ENCODE results near the gene MYD88. TPM values are rescaled to one million over a fixed set of nuclear protein-coding genes. Genes with fewer than 3 reads are reported as not detected.
A peak's percentile ranks its signal among the peaks of the same experiment; 100 is the strongest.

Gene MYD88
- total RNA-seq, 1 experiment from 2014 or later: 14.8 TPM

GRCh38 chr3:38153221-38153620 lies 14.8 kb downstream of the MYD88 start:
- H3K4me2 ChIP-seq (ENCODE audit: low read length): no peak overlapping the region
- DNase-seq (ENCODE audit: low read depth, low spot score) (no peak), ATAC-seq (no peak)
- H3K4me3 ChIP-seq (replicated peaks in 1 of 2; ENCODE audit: low read depth in 1 of 2, low read length in 2 of 2): no peak overlapping the region
- H4K20me1 ChIP-seq (ENCODE audit: insufficient read depth): no peaks in the 10 kb centered on the region
- H2AFZ ChIP-seq (ENCODE audit: low read depth, low read length, poor library complexity, severe bottlenecking): no peak overlapping the region
- ChIA-PET RAD21 (ENCODE audit: low non-redundant PET in 1 of 2, low total read pairs in 2 of 2, uncharacterized antibody in 2 of 2, unreplicated experiment in 2 of 2) (no interaction called here), CTCF (interaction anchor here (3.0 kb wide), 2 partner anchors 10 to 12 kb away, joined by 9 to 10 read pairs; partner anchors contain the start of gene OXSR1), POLR2A (interaction anchor here (1.0 to 1.2 kb wide), 2 partner anchors 12 to 16 kb away, joined by 3 read pairs; partner anchors contain the start of genes ACAA1 and OXSR1)
- no peaks in the 10 kb centered on the region for H3K27me3 ChIP-seq (ENCODE audit: insufficient read depth, low read length)
- intact Hi-C loops (cut with micrococcal nuclease): no loop called here
- no peaks in the 10 kb centered on the region for H3K36me3 ChIP-seq (ENCODE audit: control insufficient read depth in 1 of 2, insufficient read depth in 2 of 2, low read length in 2 of 2)
- no peak overlapping the region for H3K9ac ChIP-seq (ENCODE audit: low read length)
- BruUV-seq (replicated peaks): no TSS peak
- no peak for TF ChIP-seq EGR1 (IDR thresholded peaks at IDR 0.05; ENCODE audit: low read depth)
- no peaks in the 10 kb centered on the region for H3K9me2 ChIP-seq (ENCODE audit: insufficient read depth)
- H3K9me3 ChIP-seq (ENCODE audit: control insufficient read depth in 1 of 2, insufficient read depth in 1 of 2, low read depth in 1 of 2, low read length in 2 of 2): no peaks in the 10 kb centered on the region
- H3K4me1 ChIP-seq (ENCODE audit: control insufficient read depth in 1 of 2, insufficient read depth in 2 of 2, low read length in 2 of 2): peaks cover 6 to 27% of the 10 kb centered on the region in 2 experiments; a peak in 2 of 4 replicates
- no peaks in the 10 kb centered on the region for H3K79me2 ChIP-seq (ENCODE audit: insufficient read depth, low read length)
- no peak overlapping the region for H3K27ac ChIP-seq (ENCODE audit: low read depth, low read length)

- TF ChIP-seq CEBPB (IDR thresholded peaks at IDR 0.05; ENCODE audit: low read depth) (peak; percentile 63; the same call in 1 of the 2 replicates), ZFX (IDR thresholded peaks at IDR 0.05) (no peak), SP1 (IDR thresholded peaks at IDR 0.05; ENCODE audit: low read depth) (peak; percentile 24; the same call in 1 of the 2 replicates)
- TF ChIP-seq, protein P1, sequence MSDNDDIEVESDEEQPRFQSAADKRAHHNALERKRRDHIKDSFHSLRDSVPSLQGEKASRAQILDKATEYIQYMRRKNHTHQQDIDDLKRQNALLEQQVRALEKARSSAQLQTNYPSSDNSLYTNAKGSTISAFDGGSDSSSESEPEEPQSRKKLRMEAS (IDR thresholded peaks at IDR 0.05): no peak
- peaks cover 6 to 27% of the 10 kb centered on the region in 2 experiments; a peak in 2 of 4 replicates for H3K4me1 ChIP-seq (ENCODE audit: control insufficient read depth in 1 of 2, insufficient read depth in 2 of 2, low read length in 2 of 2)
- BruUV-seq (replicated peaks): no TSS peak
- H2AFZ ChIP-seq (ENCODE audit: low read depth, low read length, poor library complexity, severe bottlenecking): no peak overlapping the region
- no peaks in the 10 kb centered on the region for H3K9me3 ChIP-seq (ENCODE audit: control insufficient read depth in 1 of 2, insufficient read depth in 1 of 2, low read depth in 1 of 2, low read length in 2 of 2)
- no peaks in the 10 kb centered on the region for H3K36me3 ChIP-seq (ENCODE audit: control insufficient read depth in 1 of 2, insufficient read depth in 2 of 2, low read length in 2 of 2)
- no peaks in the 10 kb centered on the region for H3K79me2 ChIP-seq (ENCODE audit: insufficient read depth, low read length)
- no peak overlapping the region for H3K27ac ChIP-seq (ENCODE audit: low read depth, low read length)
- H3K4me3 ChIP-seq (replicated peaks in 1 of 2; ENCODE audit: low read depth in 1 of 2, low read length in 2 of 2): no peak overlapping the region
- no peak overlapping the region for H3K4me2 ChIP-seq (ENCODE audit: low read length)
- H3K9ac ChIP-seq (ENCODE audit: low read length): no peak overlapping the region
- H4K20me1 ChIP-seq (ENCODE audit: insufficient read depth): no peaks in the 10 kb centered on the region
- intact Hi-C loops (cut with micrococcal nuclease): no loop called here
- H3K9me2 ChIP-seq (ENCODE audit: insufficient read depth): no peaks in the 10 kb centered on the region
- POLR2A ChIA-PET: interaction anchor here (1.2 kb wide), 1 partner anchor 11 kb away, joined by 3 read pairs; the partner anchor contains the start of gene OXSR1
- no peaks in the 10 kb centered on the region for H3K27me3 ChIP-seq (ENCODE audit: insufficient read depth, low read length)
- ATAC-seq (no peak), DNase-seq (ENCODE audit: low read depth, low spot score) (no peak)
- CTCF ChIA-PET: interaction anchor here (3.0 kb wide), 2 partner anchors 9 to 11 kb away, joined by 9 to 10 read pairs; partner anchors contain the start of gene OXSR1
- RAD21 ChIA-PET (ENCODE audit: low non-redundant PET in 1 of 2, low total read pairs in 2 of 2, uncharacterized antibody in 2 of 2, unreplicated experiment in 2 of 2): no interaction called here
These were observed 15.6 kb downstream of the MYD88 start for GRCh38 chr3:38154033-38154494.
